OCI-LY7 (cell line): ENCODE data around the gene TLE4. TPM values are rescaled to one million over a fixed set of nuclear protein-coding genes. Genes with fewer than 3 reads are reported as not detected.

ENCODE experiments used
- BruUV-seq: library from RNA; stranded (reverse); fragments of 400-500 nt; replicated peaks from 2 replicates; lab custom pipeline; 2021; lab: Mats Ljungman, UMichigan
- CTCF ChIA-PET: fragments of 300-600 bp; sonication (Branson Sonifier 250); formaldehyde crosslinking; loops from one replicate; lab custom pipeline; 2022; ENCODE audit warnings: antibody characterized with exemption; ENCODE audit not compliant: unreplicated experiment; lab: Charles Lee
- POLR2A ChIA-PET: fragments of 300-600 bp; sonication (Branson Sonifier 250); formaldehyde crosslinking; loops from one replicate; lab custom pipeline; 2022; ENCODE audit warnings: antibody characterized with exemption; lab: Charles Lee
- DNase-seq: peaks from one replicate; pipeline ENCODE4 v3.0.0-alpha.2; 2015; ENCODE audit warnings: low spot score
- H2AFZ ChIP-seq: fragments of 200-600 bp; sonication (generic), shearing (Covaris generic); 2 replicates; pipeline ENCODE4 v1.6.1; 2014; ENCODE audit warnings: mild to moderate bottlenecking, antibody characterized with exemption, low read length, moderate library complexity
- H3K27ac ChIP-seq: fragments of 200-600 bp; sonication (generic); 2 replicates; pipeline ENCODE4 v1.5.1; 2014; ENCODE audit warnings: mixed run types, low read depth, mild to moderate bottlenecking, moderate library complexity, low read length, inconsistent platforms; ENCODE audit not compliant: poor library complexity, severe bottlenecking
- H3K36me3 ChIP-seq: fragments of 200-600 bp; sonication (generic); 2 replicates; pipeline ENCODE4 v1.6.1; 2014; ENCODE audit warnings: mild to moderate bottlenecking, antibody characterized with exemption, low read length, moderate library complexity, mixed read lengths; ENCODE audit not compliant: insufficient read depth
- H3K4me1 ChIP-seq: fragments of 200-600 bp; sonication (generic); 2 replicates; pipeline ENCODE4 v1.5.1; 2014; ENCODE audit warnings: mild to moderate bottlenecking, low read length; ENCODE audit not compliant: insufficient read depth, poor library complexity, severe bottlenecking
- H3K4me2 ChIP-seq: fragments of 200-600 bp; sonication (generic); 2 replicates; pipeline ENCODE4 v1.6.1; 2014; ENCODE audit warnings: mild to moderate bottlenecking, low read length
- H3K4me3 ChIP-seq: fragments of 200-600 bp; sonication (generic); 2 replicates; pipeline ENCODE4 v1.5.1; 2014; ENCODE audit warnings: mild to moderate bottlenecking, low read depth, low read length; ENCODE audit not compliant: poor library complexity, severe bottlenecking
- H3K79me2 ChIP-seq: fragments of 200-600 bp; sonication (generic); 2 replicates; pipeline ENCODE4 v1.6.1; 2016; ENCODE audit warnings: low read depth, mild to moderate bottlenecking, low read length, moderate library complexity, mixed read lengths; ENCODE audit not compliant: insufficient read depth
- H3K9me2 ChIP-seq: fragments of 200-600 bp; sonication (generic); 2 replicates; pipeline ENCODE4 v1.6.1; 2016; ENCODE audit warnings: mild to moderate bottlenecking, low read length, mixed read lengths; ENCODE audit not compliant: insufficient read depth
- H3K9me3 ChIP-seq: fragments of 200-600 bp; sonication (generic); 2 replicates; pipeline ENCODE4 v1.6.1; 2014; ENCODE audit warnings: mild to moderate bottlenecking, mixed run types, low read length, mixed read lengths
- H4K20me1 ChIP-seq: fragments of 200-600 bp; sonication (generic); 2 replicates; pipeline ENCODE4 v1.6.1; 2014; ENCODE audit warnings: mild to moderate bottlenecking, antibody characterized with exemption, low read length, moderate library complexity, mixed read lengths; ENCODE audit not compliant: insufficient read depth
- CTCF ChIP-seq: fragments of 200-600 bp; sonication (generic); conservative IDR thresholded peaks from 2 replicates; pipeline ENCODE4 v1.5.1; 2014; ENCODE audit warnings: mild to moderate bottlenecking, antibody characterized with exemption, low read length, moderate library complexity, mixed read lengths
- EZH2phosphoT487 ChIP-seq: fragments of 200-600 bp; sonication (generic); IDR thresholded peaks from 2 replicates; pipeline ENCODE4 v1.6.1; 2018; ENCODE audit warnings: low read depth, borderline replicate concordance, mild to moderate bottlenecking, mixed run types, antibody characterized with exemption, low read length, moderate library complexity, mixed read lengths
- intact Hi-C: fragments of 100-400 bp; cut with micrococcal nuclease; formaldehyde crosslinking; loops from one replicate; pipeline ENCODE4 v1.10.0; 2022; ENCODE audit not compliant: unreplicated experiment
- total RNA-seq, 2 experiments: library from RNA; depleted of rRNA in 1 of 2; stranded (reverse); fragments of >200 nt in 1 of 2; shearing (Covaris generic) in 1 of 2; gene quantifications; 2 replicates each; pipeline ENCODE4 v1.2.3, GENCODE V29; 2014 to 2022

The TLE4 gene
- total RNA-seq, 2 experiments from 2014 or later: 36.7 to 41.7 TPM

GRCh38 chr9:79682076-79682736, 110.4 kb downstream of the TLE4 start:
- Histone ChIP-seq H3K79me2 (no peaks in the 10 kb centered on the region), H3K36me3 (no peaks in the 10 kb centered on the region), H4K20me1 (no peaks in the 10 kb centered on the region), H3K4me2 (no peak overlapping the region), H3K9me2 (no peaks in the 10 kb centered on the region), H2AFZ (no peak overlapping the region), H3K9me3 (no peaks in the 10 kb centered on the region), H3K4me1 (no peaks in the 10 kb centered on the region), H3K27ac (no peak overlapping the region), H3K4me3 (no peak overlapping the region)
- intact Hi-C loops: no loop called here
- no TSS peak for BruUV-seq
- ChIA-PET CTCF (no interaction called here), POLR2A (interaction anchor here (0.6 kb wide), 1 partner anchor 57 kb away, joined by 3 read pairs; no protein-coding TSS in a partner anchor)
- no peak for DNase-seq
- no peak for TF ChIP-seq EZH2phosphoT487
- no peak for TF ChIP-seq CTCF

- Histone ChIP-seq H3K4me2 (no peak overlapping the region), H3K4me3 (no peak overlapping the region), H3K4me1 (no peaks in the 10 kb centered on the region), H3K9me2 (no peaks in the 10 kb centered on the region), H2AFZ (no peak overlapping the region), H3K27ac (no peak overlapping the region), H4K20me1 (no peaks in the 10 kb centered on the region), H3K79me2 (no peaks in the 10 kb centered on the region), H3K36me3 (no peaks in the 10 kb centered on the region), H3K9me3 (no peaks in the 10 kb centered on the region)
- intact Hi-C loops: no loop called here
- no peak for DNase-seq
- POLR2A ChIA-PET: interaction anchor here (0.6 kb wide), 1 partner anchor 30 kb away, joined by 3 read pairs; no protein-coding TSS in a partner anchor
- TF ChIP-seq CTCF (no peak), EZH2phosphoT487 (no peak)
- CTCF ChIA-PET: no interaction called here
- BruUV-seq: no TSS peak
Observed at GRCh38 chr9:79684059-79684458, 112.3 kb downstream of the TLE4 start.

GRCh38 chr9:79684711-79685575, 113.2 kb downstream of the TLE4 start:
- H4K20me1 ChIP-seq: no peaks in the 10 kb centered on the region
- H3K4me1 ChIP-seq: no peaks in the 10 kb centered on the region
- ChIA-PET CTCF (no interaction called here), POLR2A (interaction anchor here (0.5 kb wide), 1 partner anchor 18 kb away, joined by 5 read pairs; no protein-coding TSS in a partner anchor)
- H2AFZ ChIP-seq: no peak overlapping the region
- intact Hi-C loops: no loop called here
- H3K79me2 ChIP-seq: no peaks in the 10 kb centered on the region
- no TSS peak for BruUV-seq
- no peaks in the 10 kb centered on the region for H3K9me3 ChIP-seq
- H3K36me3 ChIP-seq: no peaks in the 10 kb centered on the region
- no peak overlapping the region for H3K4me3 ChIP-seq
- H3K4me2 ChIP-seq: no peak overlapping the region
- H3K27ac ChIP-seq: no peak overlapping the region
- H3K9me2 ChIP-seq: no peaks in the 10 kb centered on the region
- DNase-seq: no peak
- TF ChIP-seq EZH2phosphoT487 (no peak), CTCF (no peak)
